ENCODE results near the gene PROCA1. TPM values are rescaled to one million over a fixed set of nuclear protein-coding genes. Genes with fewer than 3 reads are reported as not detected.
A peak's percentile ranks its signal among the peaks of the same experiment; 100 is the strongest.

The PROCA1 gene
- total and polyA plus RNA-seq, 9 of the 15 experiments (the other 6 are each of a cell fraction or from before 2014, with no cell fraction given): 0.78 to 16.2 (median 5.6) TPM

GRCh38 chr17:28744104-28744971 lies 32.6 kb upstream of the PROCA1 start (continued):
- no peak for TF ChIP-seq SNAPC5 (CRISPR knock-in tag; IDR thresholded peaks at IDR 0.05)
- TF ChIP-seq NEUROD1 (IDR thresholded peaks at IDR 0.05; ENCODE audit: borderline replicate concordance, low read depth, low read length, partially characterized antibody): peak; percentile 29
- TF ChIP-seq ARID4B (CRISPR knock-in tag; IDR thresholded peaks at IDR 0.05): peak; percentile 57; the same call in 1 of the 2 replicates
- TF ChIP-seq MTA2 (IDR thresholded peaks at IDR 0.05; ENCODE audit: low read depth): 0 out of 2 replicates have a peak, but pooled peaks have one; percentile 14
- no peak for TF ChIP-seq PHB (CRISPR knock-in tag; IDR thresholded peaks at IDR 0.05)
- no peak for TF ChIP-seq NR4A1 (CRISPR knock-in tag; IDR thresholded peaks at IDR 0.05)
- TF ChIP-seq NR4A1 (tag; IDR thresholded peaks at IDR 0.05): no peak
- TF ChIP-seq KDM5B (IDR thresholded peaks at IDR 0.05; ENCODE audit: insufficient replicate concordance, low read depth, low read length): peak; percentile 75
- TF ChIP-seq SLC30A9 (CRISPR knock-in tag; IDR thresholded peaks at IDR 0.05): no peak
- no peak for TF ChIP-seq HMGN3 (IDR thresholded peaks at IDR 0.05; ENCODE audit: borderline replicate concordance, extremely low read depth, insufficient read length, low read depth, low read length)
- TF ChIP-seq VEZF1 (CRISPR knock-in tag; IDR thresholded peaks at IDR 0.05): peak; percentile 92
- TF ChIP-seq USF1 (CRISPR knock-in tag; IDR thresholded peaks at IDR 0.05): no peak
- TF ChIP-seq ZNF324 (CRISPR knock-in tag; IDR thresholded peaks at IDR 0.05): no peak
- no peak for TF ChIP-seq HLTF (IDR thresholded peaks at IDR 0.05)
- no peak for TF ChIP-seq ZNF408 (CRISPR knock-in tag; IDR thresholded peaks at IDR 0.05; ENCODE audit: low read depth)
- no peak for TF ChIP-seq BRCA1 (IDR thresholded peaks at IDR 0.05)
- TF ChIP-seq BRCA1 (CRISPR knock-in tag; IDR thresholded peaks at IDR 0.05): no peak
